Astrocyte (in vitro differentiated cells and primary cell): ENCODE measurements around the gene STOM. TPM values are rescaled to one million over a fixed set of nuclear protein-coding genes. Genes with fewer than 3 reads are reported as not detected.

Source experiments
- DNase-seq: peaks from one replicate; pipeline ENCODE4 v3.0.0-alpha.2; 2010; ENCODE audit warnings: low read depth
- FAIRE-seq: peaks from 2 replicates; lab custom pipeline; 2011; peaks lifted over from hg19 to GRCh38; lab: Jason Lieb, UNC
- H2AFZ ChIP-seq: 2 replicates; pipeline ENCODE4 v1.6.0; 2012; ENCODE audit warnings: low read depth, low read length, inconsistent platforms
- H3K27ac ChIP-seq: 2 replicates; pipeline ENCODE4 v1.5.1; 2011; ENCODE audit warnings: low read depth, low read length, inconsistent platforms
- H3K27me3 ChIP-seq: 2 replicates; pipeline ENCODE4 v1.6.0; 2011; ENCODE audit warnings: low read length, inconsistent platforms; ENCODE audit not compliant: insufficient read depth
- H3K36me3 ChIP-seq: 2 replicates; pipeline ENCODE4 v1.5.1; 2011; ENCODE audit warnings: low read length, inconsistent platforms; ENCODE audit not compliant: insufficient read depth
- H3K4me1 ChIP-seq: 2 replicates; pipeline ENCODE4 v1.5.1; 2011; ENCODE audit warnings: low read length, inconsistent platforms; ENCODE audit not compliant: insufficient read depth
- H3K4me2 ChIP-seq: 2 replicates; pipeline ENCODE4 v1.6.0; 2012; ENCODE audit warnings: low read length, inconsistent platforms
- H3K4me3 ChIP-seq: 2 replicates; pipeline ENCODE4 v1.5.1; 2011; ENCODE audit warnings: low read depth, mild to moderate bottlenecking, low read length, inconsistent platforms; ENCODE audit not compliant: insufficient read depth
- H3K79me2 ChIP-seq: 2 replicates; pipeline ENCODE4 v1.6.0; 2012; ENCODE audit warnings: mild to moderate bottlenecking, low read length, inconsistent platforms; ENCODE audit not compliant: insufficient read depth
- H3K9ac ChIP-seq: 2 replicates; pipeline ENCODE4 v1.6.0; 2012; ENCODE audit warnings: mild to moderate bottlenecking, low read length, inconsistent platforms
- H3K9me3 ChIP-seq: 2 replicates; pipeline ENCODE4 v1.5.1; 2012; ENCODE audit warnings: low read depth, mild to moderate bottlenecking, low read length, inconsistent platforms; ENCODE audit not compliant: insufficient read depth
- H4K20me1 ChIP-seq: 2 replicates; pipeline ENCODE4 v1.6.0; 2012; ENCODE audit warnings: low read length, inconsistent platforms; ENCODE audit not compliant: insufficient read depth
- H3K27ac Mint-ChIP-seq: one replicate; pipeline ENCODE4 v1.8.0; 2021; ENCODE audit warnings: mild to moderate bottlenecking, mixed read lengths; ENCODE audit not compliant: unreplicated experiment
- H3K27me3 Mint-ChIP-seq: one replicate; pipeline ENCODE4 v1.8.0; 2021; ENCODE audit warnings: low read depth, mixed read lengths; ENCODE audit not compliant: unreplicated experiment
- H3K36me3 Mint-ChIP-seq: one replicate; pipeline ENCODE4 v1.8.0; 2021; ENCODE audit warnings: low read depth, mixed read lengths; ENCODE audit not compliant: unreplicated experiment
- H3K4me1 Mint-ChIP-seq: one replicate; pipeline ENCODE4 v1.8.0; 2021; ENCODE audit warnings: low read depth, mixed read lengths; ENCODE audit not compliant: unreplicated experiment
- H3K4me3 Mint-ChIP-seq: one replicate; pipeline ENCODE4 v1.8.0; 2021; ENCODE audit warnings: mild to moderate bottlenecking, moderate library complexity, mixed read lengths; ENCODE audit not compliant: unreplicated experiment
- H3K9me3 Mint-ChIP-seq: one replicate; pipeline ENCODE4 v1.8.0; 2021; ENCODE audit warnings: mild to moderate bottlenecking, mixed read lengths; ENCODE audit not compliant: unreplicated experiment
- CTCF ChIP-seq: IDR thresholded peaks from 2 replicates; pipeline ENCODE4 v1.5.1; 2011; ENCODE audit warnings: low read depth, mild to moderate bottlenecking, inconsistent platforms, low read length, moderate library complexity; ENCODE audit not compliant: insufficient read depth
- EZH2 ChIP-seq: IDR thresholded peaks from 2 replicates; pipeline ENCODE4 v1.6.1; 2012; ENCODE audit warnings: mild to moderate bottlenecking, low read length, inconsistent platforms; ENCODE audit not compliant: insufficient read depth
- total RNA-seq: library from RNA; stranded (reverse); gene quantifications from 2 replicates; pipeline ENCODE4 v1.2.1, GENCODE V29; 2021

Gene STOM
- total RNA-seq, 1 donor from 2014 or later = 8.7 TPM

GRCh38 chr9:121289772-121290370 lies 80.2 kb downstream of the STOM start:
- Histone ChIP-seq H3K27ac (peak overlapping the region; percentile 57), H4K20me1 (peaks cover 20% of the 10 kb centered on the region), H3K27me3 (no peaks in the 10 kb centered on the region), H3K4me2 (peak overlapping the region; percentile 55), H2AFZ (no peak overlapping the region), H3K36me3 (peaks cover 8% of the 10 kb centered on the region), H3K79me2 (peaks cover 25% of the 10 kb centered on the region), H3K9ac (peak overlapping the region; percentile 39), H3K4me1 (peaks cover 42% of the 10 kb centered on the region), H3K4me3 (no peak overlapping the region), H3K9me3 (no peaks in the 10 kb centered on the region)
- Mint-ChIP-seq H3K9me3 (no peaks in the 10 kb centered on the region), H3K27me3 (no peaks in the 10 kb centered on the region), H3K27ac (peak overlapping the region; percentile 99), H3K4me1 (peaks cover 39% of the 10 kb centered on the region), H3K36me3 (peaks cover 14% of the 10 kb centered on the region), H3K4me3 (peak overlapping the region; percentile 57)
- DNase-seq = no peak
- TF ChIP-seq CTCF (no peak), EZH2 (no peak)
- no peak for FAIRE-seq

- Mint-ChIP-seq H3K4me1 (peaks cover 39% of the 10 kb centered on the region), H3K9me3 (no peaks in the 10 kb centered on the region), H3K27me3 (no peaks in the 10 kb centered on the region), H3K4me3 (peak overlapping the region; percentile 57), H3K36me3 (peaks cover 15% of the 10 kb centered on the region), H3K27ac (peak overlapping the region; percentile 99)
- Histone ChIP-seq H3K79me2 (peaks cover 27% of the 10 kb centered on the region), H3K36me3 (peaks cover 5% of the 10 kb centered on the region), H2AFZ (no peak overlapping the region), H3K27ac (peak overlapping the region; percentile 57), H3K4me1 (peaks cover 42% of the 10 kb centered on the region), H3K4me3 (no peak overlapping the region), H3K4me2 (peak overlapping the region; percentile 55), H3K9me3 (no peaks in the 10 kb centered on the region), H4K20me1 (peaks cover 13% of the 10 kb centered on the region), H3K9ac (peak overlapping the region; percentile 39), H3K27me3 (no peaks in the 10 kb centered on the region)
- FAIRE-seq (no peak), DNase-seq (peak; percentile 88)
- TF ChIP-seq CTCF (no peak), EZH2 (no peak)
Measured at GRCh38 chr9:121289026-121289771, 80.9 kb downstream of the STOM start.

Other genes with a start within 250 kb of the STOM start
- gene RAB14, start 168.4 kb downstream of the STOM start, total RNA-seq = 72.1 and 77.0 TPM in 2 replicates
- 260 and 357 TPM in 2 replicates for gene GSN, start 102.1 kb downstream of the STOM start, total RNA-seq
- gene GGTA1, start 129.6 kb upstream of the STOM start, total RNA-seq = 0.18 TPM in 1 of 2 replicates, not detected in the other